Measurements from ENCODE around the gene GLIS1. TPM values are rescaled to one million over a fixed set of nuclear protein-coding genes. Genes with fewer than 3 reads are reported as not detected.
A peak's percentile ranks its signal among the peaks of the same experiment; 100 is the strongest.

Gene GLIS1
- total and polyA plus RNA-seq, 2 of the 8 experiments (the other 6 are each of a cell fraction or from before 2014, with no cell fraction given) = 0.15 to 0.22 TPM

DNA sequence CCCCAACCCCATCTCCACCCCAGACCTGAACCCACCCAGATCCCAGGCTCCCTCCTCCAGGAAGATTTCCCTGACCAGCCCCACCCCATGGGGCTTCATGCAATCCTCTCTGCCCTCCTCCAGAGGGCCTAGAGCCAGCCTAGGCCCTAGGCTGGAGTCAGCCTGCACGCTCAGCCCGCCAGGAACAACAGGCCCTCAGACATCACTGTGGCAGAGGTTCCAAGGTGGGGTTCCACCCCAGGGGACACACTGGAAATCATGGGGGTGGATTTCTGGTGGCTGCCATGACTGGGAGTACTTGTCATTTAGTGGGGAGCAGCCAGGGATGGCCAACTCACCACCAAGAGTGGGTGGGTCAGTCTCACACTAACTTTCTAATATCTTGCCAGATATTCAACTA lies 122.0 kb downstream of the GLIS1 start:
- Histone ChIP-seq H3K4me3 (ENCODE audit: extremely low read depth in 1 of 4, insufficient read depth in 2 of 4, low read depth in 3 of 4, low read length in 4 of 4) (no peak overlapping the region), H3K27me3 (replicated peaks in 1 of 4; ENCODE audit: control insufficient read depth in 3 of 4, extremely low read depth in 1 of 4, insufficient read depth in 3 of 4, low read length in 3 of 4) (no peaks in the 10 kb centered on the region), H2BK5ac (ENCODE audit: low read depth, low read length) (no peak overlapping the region), H4K20me1 (replicated peaks in 1 of 2; ENCODE audit: control insufficient read depth in 1 of 2, insufficient read depth in 2 of 2, low read length in 2 of 2) (no peaks in the 10 kb centered on the region), H3K79me1 (ENCODE audit: low read depth, low read length) (no peaks in the 10 kb centered on the region), H2BK12ac (ENCODE audit: low read depth, low read length) (no peak overlapping the region), H3K4ac (replicated peaks; ENCODE audit: insufficient read length, low read depth, low read length) (no peak overlapping the region), H3K56ac (replicated peaks; ENCODE audit: insufficient read length, low read depth, low read length) (no peak overlapping the region), H2BK15ac (ENCODE audit: low read length) (no peak overlapping the region), H3K9ac (replicated peaks in 1 of 4; ENCODE audit: extremely low read depth in 1 of 4, low read depth in 3 of 4, low read length in 3 of 4) (no peak overlapping the region), H3K14ac (ENCODE audit: insufficient read length) (no peak overlapping the region), H3K9me3 (ENCODE audit: insufficient read depth in 2 of 2, low read depth in 1 of 2, low read length in 1 of 2) (no peaks in the 10 kb centered on the region), H2AFZ (ENCODE audit: low read length) (no peak overlapping the region), H4K5ac (ENCODE audit: insufficient read length, low read depth, low read length) (no peak overlapping the region), H3K79me2 (ENCODE audit: control insufficient read depth in 1 of 2, insufficient read depth in 2 of 2, low read length in 2 of 2) (no peaks in the 10 kb centered on the region), H2BK120ac (replicated peaks; ENCODE audit: low read depth, low read length) (no peak overlapping the region), H3K4me1 (replicated peaks in 1 of 4; ENCODE audit: control insufficient read depth in 3 of 4, insufficient read depth in 4 of 4, low read length in 3 of 4) (peaks cover 2 to 3% (median 3%) of the 10 kb centered on the region in 4 experiments; a peak in 5 of 7 replicates), H3K36me3 (ENCODE audit: control insufficient read depth in 2 of 4, insufficient read depth in 4 of 4, low read length in 3 of 4) (no peaks in the 10 kb centered on the region), H3K27ac (ENCODE audit: low read depth, low read length) (no peak overlapping the region), H2BK20ac (ENCODE audit: low read length) (no peak overlapping the region), H2AK5ac (ENCODE audit: low read depth, low read length) (no peak overlapping the region), H4K8ac (ENCODE audit: extremely low read depth, insufficient read depth, low read length) (no peak overlapping the region), H3K18ac (ENCODE audit: extremely low read depth, low read length) (no peak overlapping the region), H3K23me2 (ENCODE audit: low read depth, low read length) (no peaks in the 10 kb centered on the region), H4K91ac (replicated peaks; ENCODE audit: insufficient read length, low read length) (no peak overlapping the region), H3K4me2 (ENCODE audit: insufficient read depth in 1 of 2, low read depth in 2 of 2, low read length in 2 of 2) (no peak overlapping the region), H3K23ac (ENCODE audit: insufficient read length) (no peak overlapping the region)
- ChIA-PET POLR2A (ENCODE audit: partially characterized antibody) (no interaction called here), CTCF (ENCODE audit: partially characterized antibody) (interaction anchor here (0.7 to 3.7 kb wide), 25 partner anchors 10 to 146 kb away, joined by 3 to 18 read pairs (median 4); no protein-coding TSS in a partner anchor)
- DNase-seq (ENCODE audit: low read depth in 1 of 2, low spot score in 2 of 2) (no peak), FAIRE-seq (no peak)
- WGBS, 2 experiments (ENCODE audit: extremely low coverage in 1 of 2, insufficient coverage in 1 of 2, insufficient read length in 1 of 2, insufficient replicate concordance in 2 of 2, low coverage in 1 of 2, low lambda C conversion rate in 2 of 2, missing lambda C conversion rate in 1 of 2) = 65% methylated on average over 2 of the region's 2 CpGs; no CpG with 5 or more reads in 1 of the 2 experiments
- TF ChIP-seq RAD21 (IDR thresholded peaks at IDR 0.05 in 1 of 2, conservative IDR thresholded peaks at IDR 0.05 in 1 of 2; ENCODE audit: low read depth in 2 of 2, low read length in 2 of 2) (peak; percentile 38 to 69), RXRA (IDR thresholded peaks at IDR 0.05; ENCODE audit: insufficient read depth, low read depth, low read length) (no peak), CBX5 (IDR thresholded peaks at IDR 0.05; ENCODE audit: low read depth, low read length) (no peak)
- TF ChIP-seq, protein P1, sequence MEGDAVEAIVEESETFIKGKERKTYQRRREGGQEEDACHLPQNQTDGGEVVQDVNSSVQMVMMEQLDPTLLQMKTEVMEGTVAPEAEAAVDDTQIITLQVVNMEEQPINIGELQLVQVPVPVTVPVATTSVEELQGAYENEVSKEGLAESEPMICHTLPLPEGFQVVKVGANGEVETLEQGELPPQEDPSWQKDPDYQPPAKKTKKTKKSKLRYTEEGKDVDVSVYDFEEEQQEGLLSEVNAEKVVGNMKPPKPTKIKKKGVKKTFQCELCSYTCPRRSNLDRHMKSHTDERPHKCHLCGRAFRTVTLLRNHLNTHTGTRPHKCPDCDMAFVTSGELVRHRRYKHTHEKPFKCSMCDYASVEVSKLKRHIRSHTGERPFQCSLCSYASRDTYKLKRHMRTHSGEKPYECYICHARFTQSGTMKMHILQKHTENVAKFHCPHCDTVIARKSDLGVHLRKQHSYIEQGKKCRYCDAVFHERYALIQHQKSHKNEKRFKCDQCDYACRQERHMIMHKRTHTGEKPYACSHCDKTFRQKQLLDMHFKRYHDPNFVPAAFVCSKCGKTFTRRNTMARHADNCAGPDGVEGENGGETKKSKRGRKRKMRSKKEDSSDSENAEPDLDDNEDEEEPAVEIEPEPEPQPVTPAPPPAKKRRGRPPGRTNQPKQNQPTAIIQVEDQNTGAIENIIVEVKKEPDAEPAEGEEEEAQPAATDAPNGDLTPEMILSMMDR (IDR thresholded peaks at IDR 0.05; ENCODE audit: control extremely low read depth in 1 of 3, insufficient read depth in 1 of 3, low read depth in 1 of 3, low read length in 3 of 3) = peak; percentile 49 to 63 (median 60)

All from H1 (cell line).